NCI-H345 (cell line): Measurements from ENCODE around the gene RAB3IL1.

Experiments
- DNase-seq: peaks from one replicate; lab custom pipeline; 2025; lab: John Stamatoyannopoulos, UW

The RAB3IL1 gene

GRCh38 chr11:61904539-61905048, 12.8 kb downstream of the RAB3IL1 start:
- DNase-seq: no peak

- DNase-seq: no peak
These were observed 13.5 kb downstream of the RAB3IL1 start for GRCh38 chr11:61903845-61904244.

GRCh38 chr11:61902313-61902712, 15.1 kb downstream of the RAB3IL1 start:
- DNase-seq: no peak

GRCh38 chr11:61901397-61901796, 16.0 kb downstream of the RAB3IL1 start:
- no peak for DNase-seq

- no peak for DNase-seq
These were observed 17.1 kb downstream of the RAB3IL1 start for GRCh38 chr11:61900251-61900650.

- peak; percentile 76 for DNase-seq
These were observed 18.1 kb downstream of the RAB3IL1 start for GRCh38 chr11:61899146-61899841.

- DNase-seq: no peak
These were observed 19.2 kb downstream of the RAB3IL1 start for GRCh38 chr11:61898247-61898582.

GRCh38 chr11:61897387-61898246, 19.7 kb downstream of the RAB3IL1 start:
- DNase-seq: peak; percentile 53

- DNase-seq: no peak
These were observed 20.5 kb downstream of the RAB3IL1 start for GRCh38 chr11:61896665-61897386.

- DNase-seq: no peak
These were observed 21.7 kb downstream of the RAB3IL1 start for GRCh38 chr11:61895718-61896059.

- no peak for DNase-seq
These were observed 22.2 kb downstream of the RAB3IL1 start for GRCh38 chr11:61895046-61895717.

GRCh38 chr11:61893981-61894380, 23.4 kb downstream of the RAB3IL1 start:
- no peak for DNase-seq

- DNase-seq: peak; percentile 80
These were observed 25.3 kb downstream of the RAB3IL1 start for GRCh38 chr11:61892085-61892370.

- DNase-seq: peak; percentile 95
These were observed 25.9 kb downstream of the RAB3IL1 start, which contains the start of gene FADS3 for GRCh38 chr11:61891331-61892084. FADS3 (minus strand) TSS chr11:61891545; CDS start chr11:61891381, 164 bp downstream.

GRCh38 chr11:61890529-61891330, 26.6 kb downstream of the RAB3IL1 start:
- DNase-seq: peak; percentile 35

- no peak for DNase-seq
These were observed 27.5 kb downstream of the RAB3IL1 start for GRCh38 chr11:61889831-61890230.

GRCh38 chr11:61888590-61888989, 28.8 kb downstream of the RAB3IL1 start:
- no peak for DNase-seq

- DNase-seq: no peak
These were observed 29.4 kb downstream of the RAB3IL1 start for GRCh38 chr11:61887839-61888494.

GRCh38 chr11:61886643-61887042, 30.7 kb downstream of the RAB3IL1 start:
- no peak for DNase-seq
